GM12878 (cell line): Measurements from ENCODE around the gene CD101. TPM values are rescaled to one million over a fixed set of nuclear protein-coding genes. Genes with fewer than 3 reads are reported as not detected.

Experiments
- ATAC-seq: fragments of 200-7000 bp; cut with Tn5 transposase; 3 replicates; pipeline ENCODE4 v1.9.1; 2020; ENCODE audit warnings: mild to moderate bottlenecking, moderate library complexity
- BruUV-seq: library from RNA; stranded (reverse); fragments of 400-500 nt; replicated peaks from 2 replicates; lab custom pipeline; 2021; lab: Mats Ljungman, UMichigan
- CTCF ChIA-PET: fragments of 300-600 bp; sonication (Branson Sonifier 250); formaldehyde crosslinking; extraction: SDS; loops from one replicate; lab custom pipeline; 2021; ENCODE audit warnings: inconsistent platforms; lab: Yijun Ruan, JAX
- POLR2A ChIA-PET: fragments of 350-600 bp; formaldehyde crosslinking; extraction: SDS; loops from one replicate; lab custom pipeline; 2021; ENCODE audit warnings: inconsistent platforms; lab: Charles Lee
- RAD21 ChIA-PET: fragments of 300-600 bp; sonication (Branson Sonifier 250); formaldehyde crosslinking; loops from one replicate; lab custom pipeline; 2023; ENCODE audit warnings: antibody characterized with exemption; ENCODE audit not compliant: unreplicated experiment; lab: Charles Lee
- SMC1A ChIA-PET: fragments of 300-600 bp; sonication (Branson Sonifier 250); formaldehyde crosslinking; loops from one replicate; lab custom pipeline; 2023; ENCODE audit not compliant: unreplicated experiment, uncharacterized antibody; lab: Charles Lee
- DNase-seq: peaks from one replicate; pipeline ENCODE4 v3.0.0-alpha.2; 2011; ENCODE audit warnings: low read depth, low spot score
- FAIRE-seq: peaks from 3 replicates; lab custom pipeline; 2011; peaks lifted over from hg19 to GRCh38; lab: Jason Lieb, UNC
- H2AFZ ChIP-seq: 2 replicates; pipeline ENCODE4 v1.6.0; 2011; ENCODE audit warnings: low read depth, low read length, control low read depth; ENCODE audit not compliant: control insufficient read depth
- H3K27ac ChIP-seq: 2 replicates; pipeline ENCODE4 v1.5.1; 2011; ENCODE audit warnings: control low read depth; ENCODE audit not compliant: control insufficient read depth, insufficient read depth
- H3K27me3 ChIP-seq, 2 experiments: replicated peaks in 1 of 2; 2 replicates each; pipeline versions ENCODE4 v1.6.0 to v1.6.1; 2011; ENCODE audit warnings: low read length in 1 of 2; ENCODE audit not compliant: control insufficient read depth in 2 of 2, insufficient read depth in 2 of 2
- H3K36me3 ChIP-seq, 2 experiments: 2 replicates each; pipeline ENCODE4 v1.5.1; 2011; ENCODE audit warnings: low read length in 1 of 2; ENCODE audit not compliant: control insufficient read depth in 2 of 2, insufficient read depth in 2 of 2
- H3K4me1 ChIP-seq: 2 replicates; pipeline ENCODE4 v1.6.1; 2011; ENCODE audit warnings: mild to moderate bottlenecking, low read length, moderate library complexity, mixed read lengths; ENCODE audit not compliant: control insufficient read depth, insufficient read depth
- H3K4me2 ChIP-seq: 2 replicates; pipeline ENCODE4 v1.6.0; 2011; ENCODE audit warnings: control low read depth; ENCODE audit not compliant: control insufficient read depth, insufficient read depth
- H3K4me3 ChIP-seq: fragments of 200-600 bp; sonication (generic); 2 replicates; pipeline ENCODE4 v1.5.1; 2016
- H3K79me2 ChIP-seq: 2 replicates; pipeline ENCODE4 v1.6.0; 2011; ENCODE audit warnings: low read length; ENCODE audit not compliant: control insufficient read depth, insufficient read depth
- H3K9ac ChIP-seq: 2 replicates; pipeline ENCODE4 v1.8.0; 2011; ENCODE audit warnings: low read length, control low read depth, mixed read lengths; ENCODE audit not compliant: control insufficient read depth, insufficient read depth
- H3K9me3 ChIP-seq: replicated peaks from 3 replicates; pipeline ENCODE4 v1.5.1; 2011; ENCODE audit warnings: mild to moderate bottlenecking, low read length; ENCODE audit not compliant: control insufficient read depth, insufficient read depth
- H4K20me1 ChIP-seq: 2 replicates; pipeline ENCODE4 v1.6.0; 2011; ENCODE audit not compliant: control insufficient read depth, insufficient read depth
- DPF2 ChIP-seq: fragments of 450-650 bp; IDR thresholded peaks from 2 replicates; pipeline ENCODE4 v1.6.1; 2017; ENCODE audit warnings: mild to moderate bottlenecking
- E2F4 ChIP-seq: IDR thresholded peaks from 2 replicates; pipeline ENCODE4 v1.6.1; 2012; ENCODE audit warnings: low read depth, low read length, improper control_type of control experiment
- FOXM1 ChIP-seq: IDR thresholded peaks from 2 replicates; pipeline ENCODE4 v1.6.1; 2012; ENCODE audit warnings: low read depth, mild to moderate bottlenecking, inconsistent platforms, low read length, moderate library complexity
- IRF5 ChIP-seq: fragments of 450-650 bp; IDR thresholded peaks from 2 replicates; pipeline ENCODE4 v1.6.1; 2017; ENCODE audit warnings: borderline replicate concordance
- MYC ChIP-seq: IDR thresholded peaks from 2 replicates; pipeline ENCODE4 v1.6.1; 2011; ENCODE audit warnings: mild to moderate bottlenecking, low read length, moderate library complexity, inconsistent platforms; ENCODE audit not compliant: insufficient read depth, insufficient replicate concordance, insufficient read length, severe bottlenecking
- NFIC ChIP-seq: IDR thresholded peaks from 2 replicates; pipeline ENCODE4 v1.6.1; 2012; ENCODE audit warnings: low read depth, mild to moderate bottlenecking, inconsistent platforms, low read length, moderate library complexity
- NFYB ChIP-seq: IDR thresholded peaks from 2 replicates; pipeline ENCODE4 v1.6.1; 2011; ENCODE audit warnings: low read depth, mild to moderate bottlenecking, low read length, improper control_type of control experiment, moderate library complexity; ENCODE audit not compliant: insufficient read depth
- PML ChIP-seq: IDR thresholded peaks from 2 replicates; pipeline ENCODE4 v1.6.1; 2012; ENCODE audit warnings: low read length, inconsistent platforms
- TAF1 ChIP-seq: IDR thresholded peaks from 2 replicates; pipeline ENCODE4 v1.6.1; 2011; ENCODE audit warnings: mild to moderate bottlenecking, low read depth, low read length, borderline replicate concordance
- TBL1XR1 ChIP-seq: IDR thresholded peaks from 2 replicates; pipeline ENCODE4 v1.6.1; 2012; ENCODE audit warnings: low read depth, low read length, improper control_type of control experiment
- ZBTB4 ChIP-seq: fragments of 450-650 bp; formaldehyde crosslinking; IDR thresholded peaks from 2 replicates; pipeline ENCODE4 v1.4.0; 2022; ENCODE audit warnings: mild to moderate bottlenecking, moderate library complexity
- WGBS: methylation state at CpG from one replicate; pipeline ENCODE4 v1.1.6; 2016; ENCODE audit warnings: low lambda C conversion rate; ENCODE audit not compliant: insufficient replicate concordance, insufficient coverage; ENCODE audit errors: missing lambda C conversion rate; 5-methylcytosine and 5-hydroxymethylcytosine counted together
- in situ Hi-C: fragments of 300-500 bp; cut with MboI; formaldehyde crosslinking; loops from 9 replicates; pipeline ENCODE4 v1.14.3; 2018; ENCODE audit warnings: mixed read lengths
- intact Hi-C: fragments of 100-400 bp; cut with micrococcal nuclease; formaldehyde crosslinking; loops from one replicate; pipeline ENCODE4 v1.14.2; 2022; ENCODE audit not compliant: unreplicated experiment
- polyA plus RNA-seq, 11 experiments: library from polyadenylated mRNA; depleted of rRNA in 4 of 11; unstranded in 6 of 11; stranded (reverse) in 5 of 11; fragments of >200 nt; fragmentation: Nextera tagmentation in 4 of 11; fragmentation: Illumina TruSeq in 1 of 11; extraction: Ambion mirVana in 4 of 11; extraction: Trizol in 1 of 11; gene quantifications; 1 replicate in 1 of 11; 2 replicates in 10 of 11; pipeline versions ENCODE4 v1.2.1 to v1.2.3, GENCODE V29; 2011 to 2016; ENCODE audit warnings: inconsistent platforms in 2 of 11, missing spikeins in 2 of 11, low read depth in 1 of 11
- total RNA-seq, 4 experiments: library from RNA; depleted of rRNA in 3 of 4; stranded (reverse); fragments of >200 nt in 3 of 4; fragmentation: Illumina TruSeq in 1 of 4; extraction: Trizol in 1 of 4; gene quantifications; 2 replicates each; pipeline versions ENCODE4 v1.2.1 to v1.2.3, GENCODE V29; 2013 to 2021

The CD101 gene
- total and polyA plus RNA-seq, 10 of the 15 experiments (the other 5 are each of a cell fraction or from before 2014, with no cell fraction given) = 0.56 to 7.9 (median 2.9) TPM

- DNase-seq (no peak), ATAC-seq (no peak), FAIRE-seq (no peak)
- Histone ChIP-seq H4K20me1 (no peaks in the 10 kb centered on the region), H3K9ac (no peak overlapping the region), H3K36me3 (peaks cover 37 to 59% of the 10 kb centered on the region in 2 experiments), H3K9me3 (no peaks in the 10 kb centered on the region), H3K4me1 (no peaks in the 10 kb centered on the region), H3K27me3 (no peaks in the 10 kb centered on the region), H3K27ac (no peak overlapping the region), H3K79me2 (no peaks in the 10 kb centered on the region), H3K4me3 (no peak overlapping the region), H2AFZ (no peak overlapping the region), H3K4me2 (no peak overlapping the region)
- ChIA-PET SMC1A (interaction anchor here (0.9 to 1.3 kb wide), 2 partner anchors 10 to 12 kb away, joined by 3 to 8 read pairs; no protein-coding TSS in a partner anchor), RAD21 (no interaction called here), POLR2A (interaction anchor here (0.7 to 2.6 kb wide), 2 partner anchors 9 to 19 kb away, joined by 4 to 9 read pairs; partner anchors contain the start of gene TTF2), CTCF (interaction anchor here (1.9 to 5.9 kb wide), 2 partner anchors 8 to 12 kb away, joined by 6 to 22 read pairs; no protein-coding TSS in a partner anchor)
- intact Hi-C loops = no loop called here
- TF ChIP-seq PML = no peak
- TF ChIP-seq TAF1 = no peak
- TF ChIP-seq FOXM1 = no peak
- no peak for TF ChIP-seq DPF2
- TF ChIP-seq NFYB = no peak
- TF ChIP-seq ZBTB4 (CRISPR knock-in tag) = no peak
- no peak for TF ChIP-seq TBL1XR1
- no peak for TF ChIP-seq IRF5
- no peak for TF ChIP-seq MYC
- no peak for TF ChIP-seq E2F4
- TF ChIP-seq NFIC = no peak
- in situ Hi-C loops = loop anchor here (10.0 kb wide), 1 partner anchor 695 kb away; no protein-coding TSS in a partner anchor
- BruUV-seq = no TSS peak
- 98% methylated on average over 5 of the region's 6 CpGs for WGBS
Observed at GRCh38 chr1:117079737-117080136, 78.2 kb downstream of the CD101 start.
